GM21529 (cell line): ENCODE data around the gene KCNS1.
A peak's percentile ranks its signal among the peaks of the same experiment; 100 is the strongest.

Experiments used
- ATAC-seq: cut with Tn5 transposase; IDR thresholded peaks from one replicate; pipeline ENCODE4 v1.9.1; 2021; ENCODE audit not compliant: unreplicated experiment

KCNS1 gene

DNA sequence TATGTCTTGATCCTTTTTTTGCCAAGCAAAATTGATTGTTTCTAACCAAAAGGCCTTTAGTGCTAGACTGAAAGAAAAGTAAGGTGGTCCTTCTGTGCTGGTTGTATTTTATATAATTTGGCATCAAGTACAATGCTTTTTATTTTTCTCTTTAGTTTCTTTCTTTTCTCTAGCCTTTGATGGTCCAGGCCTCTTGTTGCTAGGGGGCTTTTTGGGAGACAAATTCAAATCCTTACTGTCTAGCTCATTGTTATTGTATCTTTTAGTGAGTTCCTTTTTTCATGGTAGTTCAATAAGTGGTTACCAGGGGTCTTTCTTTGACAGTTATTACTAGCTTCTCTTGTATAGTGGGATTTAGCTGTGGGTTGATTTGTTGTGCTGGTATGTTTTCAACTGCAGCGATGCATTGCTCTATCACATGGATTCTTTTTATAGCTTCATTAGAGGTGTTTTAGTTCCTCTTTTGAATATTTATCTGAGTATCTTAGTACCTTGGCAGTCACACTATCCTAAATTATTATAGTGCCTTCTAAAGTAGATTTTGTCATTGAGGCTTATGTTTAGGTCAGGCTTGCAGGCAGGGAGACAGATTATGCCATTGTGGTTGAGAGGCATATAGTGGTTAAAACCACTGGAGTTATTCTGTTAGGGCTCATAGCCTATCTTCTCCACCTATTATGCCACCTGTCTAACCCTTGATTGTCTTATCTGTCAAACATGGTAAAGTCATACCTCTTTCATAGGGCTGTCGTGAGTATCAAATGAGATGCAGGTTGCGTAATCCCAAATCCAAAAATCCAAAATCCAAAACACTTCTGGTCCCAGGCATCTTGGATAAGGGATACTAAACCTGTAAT is 49.5 kb downstream of the KCNS1 start:
- peak; percentile 36 for ATAC-seq

- no peak for ATAC-seq
These were observed 50.9 kb downstream of the KCNS1 start for GRCh38 chr20:45049904-45050471.

DNA sequence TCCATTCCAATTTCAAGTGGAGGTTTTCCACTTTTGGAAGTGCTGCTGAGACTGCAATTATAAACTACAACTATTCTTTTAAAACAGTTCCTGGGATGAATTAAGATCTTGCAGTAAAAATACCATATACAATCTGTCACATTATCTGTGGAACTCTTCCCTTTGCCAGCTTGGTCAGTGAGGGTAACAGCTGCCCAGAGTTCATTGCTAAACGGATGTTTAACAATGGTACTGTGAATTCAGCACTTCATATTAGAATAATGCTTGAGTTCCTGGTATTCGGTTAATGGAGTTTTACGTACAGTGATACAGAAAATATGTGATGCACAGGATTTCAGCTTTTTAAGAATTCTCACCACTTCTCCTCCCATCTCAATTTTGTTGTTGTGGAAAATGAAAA is 51.5 kb downstream of the KCNS1 start:
- ATAC-seq: no peak

GRCh38 chr20:45047581-45048119 is 53.3 kb downstream of the KCNS1 start:
- no peak for ATAC-seq

DNA sequence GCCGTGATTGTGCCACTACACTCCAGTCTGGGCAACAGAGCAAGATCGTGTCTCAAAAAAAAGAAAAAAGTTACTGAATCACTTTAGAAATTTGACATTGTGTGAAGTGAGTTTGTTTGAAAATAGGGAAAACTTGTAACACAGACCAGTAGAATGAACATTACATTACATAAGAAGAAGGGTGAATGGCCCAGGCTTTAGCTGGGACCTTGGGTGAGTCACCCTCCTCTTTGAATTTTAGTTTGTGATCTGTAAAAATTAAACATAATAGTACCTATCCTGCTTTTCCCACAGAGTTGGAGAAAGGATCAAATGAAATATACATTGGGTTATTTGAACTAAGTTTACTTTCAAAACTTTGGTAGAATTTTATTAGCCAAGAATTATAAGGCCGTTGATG is 56.3 kb downstream of the KCNS1 start:
- ATAC-seq: no peak

- no peak for ATAC-seq
These were observed 56.8 kb downstream of the KCNS1 start for GRCh38 chr20:45044084-45044573.

DNA sequence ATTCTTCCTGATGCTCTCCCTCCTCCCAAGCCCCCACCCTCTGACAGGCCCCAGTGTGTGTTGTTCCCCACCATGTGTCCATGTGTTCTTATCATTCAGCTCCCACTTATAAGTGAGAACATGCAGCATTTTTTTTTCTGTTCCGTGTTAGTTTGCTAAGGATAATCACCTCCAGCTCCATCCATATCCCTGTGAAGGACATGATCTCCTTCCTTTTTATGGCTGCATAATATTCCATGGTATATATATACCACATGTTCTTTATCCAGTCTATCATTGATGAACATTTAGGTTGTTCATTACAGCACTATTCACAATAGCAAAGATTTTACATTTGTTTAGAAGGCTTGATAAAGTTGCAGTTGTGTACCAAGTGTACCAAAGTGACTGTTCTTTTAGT is 57.9 kb downstream of the KCNS1 start:
- ATAC-seq: no peak
